B cell (primary cell): ENCODE results near the gene ZNF831. TPM values are rescaled to one million over a fixed set of nuclear protein-coding genes. Genes with fewer than 3 reads are reported as not detected.

ENCODE experiments used
- ATAC-seq: fragments of 200-7000 bp; cut with Tn5 transposase; one replicate; pipeline ENCODE4 v1.10.0; 2021; ENCODE audit warnings: low read depth, mild to moderate bottlenecking, moderate number of reproducible peaks, moderate library complexity
- CTCF ChIA-PET: fragments of 350-600 bp; sonication (Branson Sonifier 250); formaldehyde crosslinking; loops from one replicate; lab custom pipeline; 2021; ENCODE audit warnings: antibody characterized with exemption, inconsistent platforms; lab: Charles Lee
- POLR2A ChIA-PET: fragments of 350-600 bp; sonication (Branson Sonifier 250); formaldehyde crosslinking; loops from one replicate; lab custom pipeline; 2021; ENCODE audit warnings: antibody characterized with exemption; lab: Charles Lee
- DNase-seq: peaks from one replicate; pipeline ENCODE4 v3.0.0; 2013
- H2AFZ ChIP-seq: 2 replicates; pipeline ENCODE4 v1.6.1; 2012; ENCODE audit warnings: mild to moderate bottlenecking, low read depth, low read length; ENCODE audit not compliant: insufficient read depth, poor library complexity, severe bottlenecking
- H3K27ac ChIP-seq, 2 donors: 1 replicate in 1 of 2; 2 replicates in 1 of 2; pipeline ENCODE4 v1.5.1; 2012 to 2013; ENCODE audit warnings: low read length in 2 of 2, mild to moderate bottlenecking in 2 of 2, moderate library complexity in 1 of 2
- H3K27me3 ChIP-seq, 4 experiments: fragments of 200-600 bp in 1 of 4; sonication (generic) in 1 of 4; replicated peaks in 1 of 4; 1 replicate in 2 of 4; 2 replicates in 2 of 4; pipeline versions ENCODE4 v1.6.1 to v1.7.0; 2013 to 2016; ENCODE audit warnings: low read length in 3 of 4, mild to moderate bottlenecking in 2 of 4, mixed read lengths in 1 of 4, moderate library complexity in 1 of 4; ENCODE audit not compliant: insufficient read depth in 4 of 4, control insufficient read depth in 3 of 4; ENCODE audit errors: control extremely low read depth in 1 of 4
- H3K36me3 ChIP-seq, 2 experiments: replicated peaks in 1 of 2; 1 replicate in 1 of 2; 2 replicates in 1 of 2; pipeline versions ENCODE4 v1.6.1 to v1.7.1; 2013; ENCODE audit warnings: low read length in 1 of 2; ENCODE audit not compliant: insufficient read depth in 2 of 2, control insufficient read depth in 1 of 2; ENCODE audit errors: control extremely low read depth in 1 of 2, extremely low read depth in 1 of 2
- H3K4me1 ChIP-seq, 2 donors: fragments of 200-600 bp in 1 of 2; sonication (generic) in 1 of 2; 1 replicate in 1 of 2; 2 replicates in 1 of 2; pipeline versions ENCODE4 v1.5.1 to v1.6.1; 2013 to 2017; ENCODE audit warnings: low read length in 2 of 2; ENCODE audit not compliant: control insufficient read depth in 2 of 2, insufficient read depth in 2 of 2
- H3K4me2 ChIP-seq: replicated peaks from 2 replicates; pipeline ENCODE3; 2012; ENCODE audit warnings: mild to moderate bottlenecking, low read depth, low read length; ENCODE audit not compliant: poor library complexity, severe bottlenecking
- H3K4me3 ChIP-seq, 5 experiments: fragments of 200-600 bp in 1 of 5; sonication (generic) in 1 of 5; 1 replicate in 3 of 5; 2 replicates in 2 of 5; pipeline versions ENCODE4 v1.5.1 to v1.7.0; 2011 to 2016; ENCODE audit warnings: low read length in 4 of 5, mild to moderate bottlenecking in 4 of 5, low read depth in 2 of 5, control low read depth in 1 of 5, moderate library complexity in 1 of 5; ENCODE audit not compliant: insufficient read depth in 1 of 5; ENCODE audit errors: control extremely low read depth in 1 of 5, extremely low read depth in 1 of 5
- H3K79me2 ChIP-seq: fragments of 200-600 bp; sonication (generic); one replicate; pipeline ENCODE4 v1.6.0; 2016; ENCODE audit warnings: low read length; ENCODE audit not compliant: control insufficient read depth, insufficient read depth
- H3K9ac ChIP-seq: fragments of 200-600 bp; sonication (generic); 2 replicates; pipeline ENCODE4 v1.6.1; 2017; ENCODE audit warnings: mild to moderate bottlenecking, low read length, moderate library complexity
- H3K9me3 ChIP-seq, 3 donors: one replicate each; pipeline versions ENCODE4 v1.6.1 to v1.7.1; 2013; ENCODE audit warnings: low read length in 2 of 3; ENCODE audit not compliant: control insufficient read depth in 2 of 3, insufficient read depth in 1 of 3; ENCODE audit errors: control extremely low read depth in 1 of 3
- H4K20me1 ChIP-seq: 2 replicates; pipeline ENCODE4 v1.6.0; 2012; ENCODE audit warnings: mild to moderate bottlenecking, low read length; ENCODE audit not compliant: insufficient read depth, control insufficient read depth, poor library complexity, severe bottlenecking
- H3K27ac Mint-ChIP-seq: one replicate; pipeline ENCODE4 v1.8.0; 2021; ENCODE audit warnings: mixed read lengths
- H3K27me3 Mint-ChIP-seq: one replicate; pipeline ENCODE4 v1.8.0; 2021; ENCODE audit warnings: mixed read lengths
- H3K4me1 Mint-ChIP-seq: one replicate; pipeline ENCODE4 v1.8.0; 2021; ENCODE audit warnings: mixed read lengths
- H3K4me3 Mint-ChIP-seq: one replicate; pipeline ENCODE4 v1.8.0; 2021; ENCODE audit warnings: mixed read lengths
- H3K9me3 Mint-ChIP-seq: one replicate; pipeline ENCODE4 v1.8.0; 2022; ENCODE audit warnings: mixed read lengths; ENCODE audit not compliant: insufficient read depth
- EZH2 ChIP-seq: IDR thresholded peaks from 2 replicates; pipeline ENCODE4 v1.6.1; 2012; ENCODE audit warnings: borderline replicate concordance, low read depth, mild to moderate bottlenecking, moderate library complexity, low read length; ENCODE audit not compliant: insufficient read depth, poor library complexity, severe bottlenecking
- WGBS: methylation state at CpG from one replicate; pipeline ENCODE4 v1.1.5; 2013; ENCODE audit warnings: missing lambda C conversion rate; ENCODE audit not compliant: insufficient coverage; 5-methylcytosine and 5-hydroxymethylcytosine counted together
- intact Hi-C: fragments of 100-400 bp; cut with micrococcal nuclease; formaldehyde crosslinking; loops from one replicate; pipeline ENCODE4 v1.10.0; 2022
- polyA plus RNA-seq: library from polyadenylated mRNA; depleted of rRNA; stranded (reverse); fragments of >200 nt; gene quantifications from 2 replicates; pipeline ENCODE4 v1.2.3, GENCODE V29; 2012
- total RNA-seq, 2 donors: library from RNA; stranded (reverse); fragments of 120-200 nt in 1 of 2; gene quantifications; 1 replicate in 1 of 2; 2 replicates in 1 of 2; pipeline versions ENCODE4 v1.2.3 to v1.2.4, GENCODE V29; 2013 to 2022
- TF ChIP-seq, protein P1 (sequence below): fragments of 200-600 bp; IDR thresholded peaks from one replicate; pipeline ENCODE4 v1.8.0; 2022; ENCODE audit warnings: antibody characterized with exemption, mild to moderate bottlenecking

The ZNF831 gene
- total and polyA plus RNA-seq, 2 donors (not counting 1 experiment from before 2014, with no cell fraction given), result 1.7 to 14.1 TPM

DNA sequence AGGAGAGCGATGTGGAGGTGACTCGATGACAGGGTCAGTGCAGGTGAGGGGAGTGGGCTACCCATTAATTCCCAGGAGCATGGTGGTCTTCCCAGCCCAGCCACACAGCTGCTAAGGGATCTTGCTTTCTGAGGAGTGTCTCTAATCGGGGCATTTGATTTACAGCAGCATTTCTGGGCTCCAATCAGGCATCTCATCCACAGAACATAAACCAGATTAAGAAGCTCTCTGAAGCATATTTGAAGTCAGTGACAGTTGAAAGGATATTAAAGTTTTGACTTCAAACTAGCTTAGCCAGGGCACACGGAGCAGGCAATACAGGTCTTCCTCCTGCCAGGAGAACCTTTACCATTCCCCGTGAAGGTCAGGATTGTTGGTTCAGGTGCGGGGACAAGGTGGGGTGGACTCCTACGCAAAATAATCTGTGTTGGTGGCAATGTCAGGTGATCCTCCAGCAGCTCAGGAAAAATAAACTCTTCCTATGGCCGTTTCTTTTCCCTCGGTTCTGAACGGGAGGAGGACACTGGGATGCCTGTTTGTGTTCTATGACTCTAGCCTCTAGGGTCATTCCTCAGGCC lies 39.9 kb upstream of the ZNF831 start:
- peaks cover 0 to 5% (median 0%) of the 10 kb centered on the region in 3 donors for H3K9me3 ChIP-seq
- 70% methylated on average over 9 of the region's 10 CpGs for WGBS
- CTCF ChIA-PET, result interaction anchor here (0.9 to 6.9 kb wide), 8 partner anchors 12 to 253 kb away, joined by 3 to 68 read pairs (median 6); partner anchors contain the start of gene ZNF831
- intact Hi-C loops, result loop anchor here (1.0 to 10.0 kb wide), 5 partner anchors 19 to 1419 kb away; partner anchors contain the start of genes PRELID3B and ZNF831
- Mint-ChIP-seq H3K4me1 (peaks cover 94% of the 10 kb centered on the region), H3K4me3 (peak overlapping the region; percentile 91), H3K27ac (peak overlapping the region; percentile 98), H3K27me3 (no peaks in the 10 kb centered on the region), H3K9me3 (no peaks in the 10 kb centered on the region)
- ATAC-seq, result no peak
- peaks cover 84 to 87% of the 10 kb centered on the region in 2 donors for H3K4me1 ChIP-seq
- H3K4me2 ChIP-seq, result peak overlapping the region; percentile 87
- peak overlapping the region; percentile 41 to 71 (median 58) for H3K4me3 ChIP-seq
- peak overlapping the region; percentile 95 for H3K27ac ChIP-seq
- H3K27me3 ChIP-seq, result no peaks in the 10 kb centered on the region
- no peak for DNase-seq
- H4K20me1 ChIP-seq, result no peaks in the 10 kb centered on the region
- H3K9ac ChIP-seq, result peak overlapping the region; percentile 71
- no peaks in the 10 kb centered on the region for H3K36me3 ChIP-seq
- TF ChIP-seq, protein P1, sequence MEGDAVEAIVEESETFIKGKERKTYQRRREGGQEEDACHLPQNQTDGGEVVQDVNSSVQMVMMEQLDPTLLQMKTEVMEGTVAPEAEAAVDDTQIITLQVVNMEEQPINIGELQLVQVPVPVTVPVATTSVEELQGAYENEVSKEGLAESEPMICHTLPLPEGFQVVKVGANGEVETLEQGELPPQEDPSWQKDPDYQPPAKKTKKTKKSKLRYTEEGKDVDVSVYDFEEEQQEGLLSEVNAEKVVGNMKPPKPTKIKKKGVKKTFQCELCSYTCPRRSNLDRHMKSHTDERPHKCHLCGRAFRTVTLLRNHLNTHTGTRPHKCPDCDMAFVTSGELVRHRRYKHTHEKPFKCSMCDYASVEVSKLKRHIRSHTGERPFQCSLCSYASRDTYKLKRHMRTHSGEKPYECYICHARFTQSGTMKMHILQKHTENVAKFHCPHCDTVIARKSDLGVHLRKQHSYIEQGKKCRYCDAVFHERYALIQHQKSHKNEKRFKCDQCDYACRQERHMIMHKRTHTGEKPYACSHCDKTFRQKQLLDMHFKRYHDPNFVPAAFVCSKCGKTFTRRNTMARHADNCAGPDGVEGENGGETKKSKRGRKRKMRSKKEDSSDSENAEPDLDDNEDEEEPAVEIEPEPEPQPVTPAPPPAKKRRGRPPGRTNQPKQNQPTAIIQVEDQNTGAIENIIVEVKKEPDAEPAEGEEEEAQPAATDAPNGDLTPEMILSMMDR, result no peak
- TF ChIP-seq EZH2, result no peak
- H3K79me2 ChIP-seq, result peaks cover 53% of the 10 kb centered on the region
- POLR2A ChIA-PET, result interaction anchor here (0.6 to 1.0 kb wide), 3 partner anchors 22 to 98 kb away, joined by 3 to 5 read pairs (median 3); no protein-coding TSS in a partner anchor
- H2AFZ ChIP-seq, result peak overlapping the region; percentile 65
